Astrocyte (in vitro differentiated cells and primary cell): ENCODE data around the gene FGGY. TPM values are rescaled to one million over a fixed set of nuclear protein-coding genes. Genes with fewer than 3 reads are reported as not detected.

Source experiments
- DNase-seq: peaks from one replicate; pipeline ENCODE4 v3.0.0-alpha.2; 2010; ENCODE audit warnings: low read depth
- FAIRE-seq: peaks from 2 replicates; lab custom pipeline; 2011; peaks lifted over from hg19 to GRCh38; lab: Jason Lieb, UNC
- H2AFZ ChIP-seq: 2 replicates; pipeline ENCODE4 v1.6.0; 2012; ENCODE audit warnings: low read depth, low read length, inconsistent platforms
- H3K27ac ChIP-seq: 2 replicates; pipeline ENCODE4 v1.5.1; 2011; ENCODE audit warnings: low read depth, low read length, inconsistent platforms
- H3K27me3 ChIP-seq: 2 replicates; pipeline ENCODE4 v1.6.0; 2011; ENCODE audit warnings: low read length, inconsistent platforms; ENCODE audit not compliant: insufficient read depth
- H3K36me3 ChIP-seq: 2 replicates; pipeline ENCODE4 v1.5.1; 2011; ENCODE audit warnings: low read length, inconsistent platforms; ENCODE audit not compliant: insufficient read depth
- H3K4me1 ChIP-seq: 2 replicates; pipeline ENCODE4 v1.5.1; 2011; ENCODE audit warnings: low read length, inconsistent platforms; ENCODE audit not compliant: insufficient read depth
- H3K4me2 ChIP-seq: 2 replicates; pipeline ENCODE4 v1.6.0; 2012; ENCODE audit warnings: low read length, inconsistent platforms
- H3K4me3 ChIP-seq: 2 replicates; pipeline ENCODE4 v1.5.1; 2011; ENCODE audit warnings: low read depth, mild to moderate bottlenecking, low read length, inconsistent platforms; ENCODE audit not compliant: insufficient read depth
- H3K79me2 ChIP-seq: 2 replicates; pipeline ENCODE4 v1.6.0; 2012; ENCODE audit warnings: mild to moderate bottlenecking, low read length, inconsistent platforms; ENCODE audit not compliant: insufficient read depth
- H3K9ac ChIP-seq: 2 replicates; pipeline ENCODE4 v1.6.0; 2012; ENCODE audit warnings: mild to moderate bottlenecking, low read length, inconsistent platforms
- H3K9me3 ChIP-seq: 2 replicates; pipeline ENCODE4 v1.5.1; 2012; ENCODE audit warnings: low read depth, mild to moderate bottlenecking, low read length, inconsistent platforms; ENCODE audit not compliant: insufficient read depth
- H4K20me1 ChIP-seq: 2 replicates; pipeline ENCODE4 v1.6.0; 2012; ENCODE audit warnings: low read length, inconsistent platforms; ENCODE audit not compliant: insufficient read depth
- H3K27ac Mint-ChIP-seq: one replicate; pipeline ENCODE4 v1.8.0; 2021; ENCODE audit warnings: mild to moderate bottlenecking, mixed read lengths; ENCODE audit not compliant: unreplicated experiment
- H3K27me3 Mint-ChIP-seq: one replicate; pipeline ENCODE4 v1.8.0; 2021; ENCODE audit warnings: low read depth, mixed read lengths; ENCODE audit not compliant: unreplicated experiment
- H3K36me3 Mint-ChIP-seq: one replicate; pipeline ENCODE4 v1.8.0; 2021; ENCODE audit warnings: low read depth, mixed read lengths; ENCODE audit not compliant: unreplicated experiment
- H3K4me1 Mint-ChIP-seq: one replicate; pipeline ENCODE4 v1.8.0; 2021; ENCODE audit warnings: low read depth, mixed read lengths; ENCODE audit not compliant: unreplicated experiment
- H3K4me3 Mint-ChIP-seq: one replicate; pipeline ENCODE4 v1.8.0; 2021; ENCODE audit warnings: mild to moderate bottlenecking, moderate library complexity, mixed read lengths; ENCODE audit not compliant: unreplicated experiment
- H3K9me3 Mint-ChIP-seq: one replicate; pipeline ENCODE4 v1.8.0; 2021; ENCODE audit warnings: mild to moderate bottlenecking, mixed read lengths; ENCODE audit not compliant: unreplicated experiment
- EZH2 ChIP-seq: IDR thresholded peaks from 2 replicates; pipeline ENCODE4 v1.6.1; 2012; ENCODE audit warnings: mild to moderate bottlenecking, low read length, inconsistent platforms; ENCODE audit not compliant: insufficient read depth
- total RNA-seq: library from RNA; stranded (reverse); gene quantifications from 2 replicates; pipeline ENCODE4 v1.2.1, GENCODE V29; 2021
- TF ChIP-seq, protein P1 (sequence below): IDR thresholded peaks from 2 replicates; pipeline ENCODE4 v1.5.1; 2011; ENCODE audit warnings: low read depth, mild to moderate bottlenecking, inconsistent platforms, low read length, moderate library complexity; ENCODE audit not compliant: insufficient read depth

The FGGY gene
- total RNA-seq, 1 donor from 2014 or later: 6.8 TPM

DNA sequence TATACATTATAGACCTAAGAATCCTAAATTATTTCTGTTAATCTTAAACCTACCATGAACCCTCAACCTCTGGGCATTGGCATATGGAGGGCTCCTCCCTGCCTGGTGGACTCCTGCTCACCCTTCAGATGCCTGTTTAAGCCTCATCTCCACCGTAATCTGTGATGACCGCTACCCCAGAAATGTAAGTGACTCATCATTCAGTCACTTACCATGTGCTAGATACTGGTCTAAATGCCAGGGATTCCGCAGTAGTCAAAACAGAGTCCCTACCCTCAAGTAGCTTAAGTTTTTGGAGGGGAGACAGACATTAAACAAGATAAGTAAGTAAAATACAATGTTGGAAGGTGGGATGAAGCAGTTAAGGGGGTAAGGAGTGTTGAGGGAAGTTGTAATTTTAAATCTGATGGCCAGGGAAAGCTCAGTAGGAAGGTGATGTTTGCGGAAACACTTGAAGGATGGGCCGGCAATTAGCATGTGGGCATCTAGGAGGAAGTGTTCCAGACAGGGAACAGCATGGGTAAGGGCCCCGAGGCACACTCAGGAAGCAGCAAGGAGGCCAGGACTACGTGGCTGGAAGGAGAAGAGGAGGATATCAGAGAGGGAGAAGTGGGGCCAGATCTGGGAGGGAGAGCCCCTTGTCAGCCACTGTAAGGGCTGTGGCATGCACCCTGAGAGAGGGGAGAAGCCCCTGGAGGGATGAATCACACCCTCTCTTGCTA lies 376.1 kb downstream of the FGGY start:
- H3K27me3 ChIP-seq: no peaks in the 10 kb centered on the region
- no peak overlapping the region for H3K4me2 ChIP-seq
- H3K4me1 Mint-ChIP-seq: peaks cover 41% of the 10 kb centered on the region
- H3K4me3 ChIP-seq: no peak overlapping the region
- no peak overlapping the region for H2AFZ ChIP-seq
- H3K36me3 Mint-ChIP-seq: peaks cover 18% of the 10 kb centered on the region
- DNase-seq (peak; percentile 81), FAIRE-seq (no peak)
- peaks cover 25% of the 10 kb centered on the region for H3K9me3 Mint-ChIP-seq
- H3K4me1 ChIP-seq: peaks cover 20% of the 10 kb centered on the region
- H4K20me1 ChIP-seq: no peaks in the 10 kb centered on the region
- TF ChIP-seq, protein P1, sequence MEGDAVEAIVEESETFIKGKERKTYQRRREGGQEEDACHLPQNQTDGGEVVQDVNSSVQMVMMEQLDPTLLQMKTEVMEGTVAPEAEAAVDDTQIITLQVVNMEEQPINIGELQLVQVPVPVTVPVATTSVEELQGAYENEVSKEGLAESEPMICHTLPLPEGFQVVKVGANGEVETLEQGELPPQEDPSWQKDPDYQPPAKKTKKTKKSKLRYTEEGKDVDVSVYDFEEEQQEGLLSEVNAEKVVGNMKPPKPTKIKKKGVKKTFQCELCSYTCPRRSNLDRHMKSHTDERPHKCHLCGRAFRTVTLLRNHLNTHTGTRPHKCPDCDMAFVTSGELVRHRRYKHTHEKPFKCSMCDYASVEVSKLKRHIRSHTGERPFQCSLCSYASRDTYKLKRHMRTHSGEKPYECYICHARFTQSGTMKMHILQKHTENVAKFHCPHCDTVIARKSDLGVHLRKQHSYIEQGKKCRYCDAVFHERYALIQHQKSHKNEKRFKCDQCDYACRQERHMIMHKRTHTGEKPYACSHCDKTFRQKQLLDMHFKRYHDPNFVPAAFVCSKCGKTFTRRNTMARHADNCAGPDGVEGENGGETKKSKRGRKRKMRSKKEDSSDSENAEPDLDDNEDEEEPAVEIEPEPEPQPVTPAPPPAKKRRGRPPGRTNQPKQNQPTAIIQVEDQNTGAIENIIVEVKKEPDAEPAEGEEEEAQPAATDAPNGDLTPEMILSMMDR: no peak
- TF ChIP-seq EZH2: no peak
- no peak overlapping the region for H3K4me3 Mint-ChIP-seq
- H3K9ac ChIP-seq: no peak overlapping the region
- no peaks in the 10 kb centered on the region for H3K27me3 Mint-ChIP-seq
- no peak overlapping the region for H3K27ac ChIP-seq
- H3K27ac Mint-ChIP-seq: peak overlapping the region; percentile 10
- H3K79me2 ChIP-seq: no peaks in the 10 kb centered on the region
- H3K36me3 ChIP-seq: no peaks in the 10 kb centered on the region
- peaks cover 9% of the 10 kb centered on the region for H3K9me3 ChIP-seq

DNA sequence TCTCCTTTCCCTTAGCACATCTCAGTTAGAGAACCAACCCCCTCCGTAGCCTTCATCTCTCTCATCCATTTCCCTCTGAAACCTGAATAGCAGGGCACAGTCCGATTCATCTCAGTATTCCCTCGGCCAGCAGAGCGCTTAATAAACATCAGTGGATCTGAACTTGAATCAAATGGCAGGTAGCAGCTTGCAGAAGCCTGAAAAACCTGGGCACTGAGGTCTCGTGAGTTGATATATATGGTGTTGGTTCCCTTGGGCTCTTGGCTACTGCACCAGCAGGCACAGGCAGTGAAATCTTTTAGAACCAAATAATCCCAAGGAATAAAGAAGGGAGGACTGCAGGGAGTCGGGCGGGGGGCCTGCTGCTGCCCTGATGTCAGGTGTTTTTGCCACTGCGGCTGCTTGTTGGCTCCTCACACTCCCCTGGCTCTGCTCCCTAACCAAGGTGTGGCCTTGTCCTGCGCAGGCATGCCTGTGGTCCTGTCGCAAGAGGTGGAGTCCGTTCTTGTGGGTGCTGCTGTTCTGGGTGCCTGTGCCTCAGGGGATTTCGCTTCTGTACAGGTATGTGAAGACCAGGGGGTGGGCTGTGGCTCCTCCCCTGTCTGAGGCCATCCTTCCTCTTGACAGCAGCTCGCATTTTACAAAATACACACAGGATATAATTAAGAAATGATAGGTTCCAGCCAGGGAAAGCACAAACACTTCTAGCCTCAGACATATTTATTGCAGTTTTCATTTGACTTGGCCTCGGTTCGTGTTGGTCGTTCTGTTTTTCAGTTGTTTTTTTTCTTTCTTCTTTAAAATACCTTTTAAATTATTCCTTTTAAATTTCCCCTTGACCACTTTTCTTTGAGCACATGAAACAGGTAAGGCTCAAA lies 376.9 kb downstream of the FGGY start:
- Mint-ChIP-seq H3K36me3 (peaks cover 18% of the 10 kb centered on the region), H3K4me1 (peaks cover 44% of the 10 kb centered on the region), H3K27ac (no peak overlapping the region), H3K9me3 (peaks cover 25% of the 10 kb centered on the region), H3K27me3 (no peaks in the 10 kb centered on the region), H3K4me3 (no peak overlapping the region)
- H3K4me2 ChIP-seq: no peak overlapping the region
- no peak overlapping the region for H3K27ac ChIP-seq
- FAIRE-seq (no peak), DNase-seq (no peak)
- H3K27me3 ChIP-seq: no peaks in the 10 kb centered on the region
- TF ChIP-seq, protein P1: no peak
- TF ChIP-seq EZH2: no peak
- H3K4me1 ChIP-seq: peaks cover 28% of the 10 kb centered on the region
- H3K79me2 ChIP-seq: no peaks in the 10 kb centered on the region
- H3K9me3 ChIP-seq: peaks cover 9% of the 10 kb centered on the region
- H3K36me3 ChIP-seq: no peaks in the 10 kb centered on the region
- no peaks in the 10 kb centered on the region for H4K20me1 ChIP-seq
- H3K9ac ChIP-seq: no peak overlapping the region
- no peak overlapping the region for H2AFZ ChIP-seq
- H3K4me3 ChIP-seq: no peak overlapping the region
